Measurements from ENCODE around the gene BLTP3B.
"Not testable (repeated sequence)": the region's sequence is repeated elsewhere in the genome, so short reads cannot be mapped to it uniquely, and the experiment has no call there.

BLTP3B gene

DNA sequence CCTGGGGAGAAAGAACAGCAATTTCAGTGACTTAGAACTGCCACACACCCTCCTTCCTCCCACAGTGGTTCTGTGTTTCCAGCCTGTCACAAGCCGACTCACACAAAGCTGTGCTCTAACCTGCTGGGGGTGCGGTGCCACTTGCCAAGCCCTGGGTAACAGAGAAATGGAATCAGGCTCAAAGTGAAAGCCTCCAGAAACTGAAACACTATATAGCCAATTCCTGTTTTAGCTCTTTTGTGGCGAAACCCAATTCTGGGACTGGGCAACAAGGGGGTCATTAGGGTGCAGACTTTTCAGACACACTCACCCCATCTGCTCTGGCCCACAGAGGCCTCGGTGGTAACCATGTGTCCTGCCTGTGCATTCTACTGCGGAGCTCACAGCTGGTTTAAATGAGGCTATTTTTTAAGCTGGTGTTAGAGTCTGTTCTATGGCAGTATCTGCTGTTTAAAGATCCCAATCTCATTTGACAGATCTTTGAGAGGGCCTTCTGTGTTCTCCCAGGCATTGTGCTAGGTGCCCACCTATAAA, 42.8 kb upstream of the BLTP3B start:
- ChIA-PET POLR2A (no interaction called here), CTCF (interaction anchor here (0.6 to 0.7 kb wide), 2 partner anchors 10 to 165 kb away, joined by 3 read pairs; no protein-coding TSS in a partner anchor)
- no peak for TF ChIP-seq SUZ12 (IDR thresholded peaks at IDR 0.05)
- TF ChIP-seq BHLHE40 (IDR thresholded peaks at IDR 0.05; ENCODE audit: borderline replicate concordance): no peak
- TF ChIP-seq FOXK2 (IDR thresholded peaks at IDR 0.05): no peak
- no peak for TF ChIP-seq ARNT (IDR thresholded peaks at IDR 0.05)
- no peak for TF ChIP-seq ZNF384 (IDR thresholded peaks at IDR 0.05)
- no peak for TF ChIP-seq SP1 (IDR thresholded peaks at IDR 0.05)
- TF ChIP-seq HDGF (IDR thresholded peaks at IDR 0.05; ENCODE audit: borderline replicate concordance): no peak
- TF ChIP-seq NFRKB (IDR thresholded peaks at IDR 0.05): no peak
- TF ChIP-seq FOXA1 (IDR thresholded peaks at IDR 0.05): no peak
- no peak for TF ChIP-seq LEF1 (IDR thresholded peaks at IDR 0.05; ENCODE audit: borderline replicate concordance)
- TF ChIP-seq FOXM1 (IDR thresholded peaks at IDR 0.05; ENCODE audit: borderline replicate concordance): no peak
- no peak for TF ChIP-seq TARDBP (IDR thresholded peaks at IDR 0.05)
- DNase-seq (ENCODE audit: extremely low spot score): no peak

DNA sequence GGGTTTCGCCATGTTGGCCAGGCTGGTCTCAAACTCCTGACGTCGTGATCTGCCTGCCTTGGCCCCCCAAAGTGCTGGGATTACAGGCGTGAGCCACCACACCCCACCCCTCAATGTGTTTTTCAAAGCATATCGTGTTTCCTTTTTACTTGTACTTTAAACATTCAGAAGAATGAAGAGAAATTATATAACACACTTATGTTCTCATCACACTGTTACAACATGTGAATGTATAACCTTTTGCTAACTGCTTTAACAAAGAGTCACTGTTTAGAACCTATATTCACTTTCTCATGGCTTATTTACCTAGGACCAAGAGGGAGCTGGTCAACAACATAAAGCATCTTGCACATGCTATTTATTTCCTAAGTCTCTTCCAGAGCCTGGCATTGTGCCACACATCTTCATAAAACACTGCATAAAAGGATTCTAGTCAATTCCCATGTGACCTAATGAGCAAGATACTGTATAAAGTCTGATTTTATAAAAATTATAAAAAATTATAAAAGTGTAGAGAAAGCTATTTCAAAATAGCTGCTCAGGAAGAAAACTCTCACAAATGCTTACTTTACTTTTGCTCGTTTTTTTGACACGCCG, 42.0 kb upstream of the BLTP3B start:
- ChIA-PET CTCF (no interaction called here), POLR2A (no interaction called here)
- no peak for DNase-seq (ENCODE audit: extremely low spot score)
- TF ChIP-seq SP1 (IDR thresholded peaks at IDR 0.05) (no peak), HDGF (IDR thresholded peaks at IDR 0.05; ENCODE audit: borderline replicate concordance) (no peak), SUZ12 (IDR thresholded peaks at IDR 0.05) (no peak), FOXA1 (IDR thresholded peaks at IDR 0.05) (no peak), NFRKB (IDR thresholded peaks at IDR 0.05) (no peak), FOXK2 (IDR thresholded peaks at IDR 0.05) (no peak), L3MBTL2 (conservative IDR thresholded peaks at IDR 0.05) (no peak), ELF4 (IDR thresholded peaks at IDR 0.05) (no peak), ARNT (IDR thresholded peaks at IDR 0.05) (no peak), CTBP1 (IDR thresholded peaks at IDR 0.05; ENCODE audit: borderline replicate concordance) (no peak), FOXM1 (IDR thresholded peaks at IDR 0.05; ENCODE audit: borderline replicate concordance) (no peak), ZNF384 (IDR thresholded peaks at IDR 0.05) (no peak), TARDBP (IDR thresholded peaks at IDR 0.05) (no peak), BHLHE40 (IDR thresholded peaks at IDR 0.05; ENCODE audit: borderline replicate concordance) (no peak), LEF1 (IDR thresholded peaks at IDR 0.05; ENCODE audit: borderline replicate concordance) (no peak)
- TF ChIP-seq, protein P1, sequence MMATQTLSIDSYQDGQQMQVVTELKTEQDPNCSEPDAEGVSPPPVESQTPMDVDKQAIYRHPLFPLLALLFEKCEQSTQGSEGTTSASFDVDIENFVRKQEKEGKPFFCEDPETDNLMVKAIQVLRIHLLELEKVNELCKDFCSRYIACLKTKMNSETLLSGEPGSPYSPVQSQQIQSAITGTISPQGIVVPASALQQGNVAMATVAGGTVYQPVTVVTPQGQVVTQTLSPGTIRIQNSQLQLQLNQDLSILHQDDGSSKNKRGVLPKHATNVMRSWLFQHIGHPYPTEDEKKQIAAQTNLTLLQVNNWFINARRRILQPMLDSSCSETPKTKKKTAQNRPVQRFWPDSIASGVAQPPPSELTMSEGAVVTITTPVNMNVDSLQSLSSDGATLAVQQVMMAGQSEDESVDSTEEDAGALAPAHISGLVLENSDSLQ (IDR thresholded peaks at IDR 0.05): no peak

GRCh38 chr12:100179252-100179651, 36.6 kb upstream of the BLTP3B start:
- ChIA-PET CTCF (no interaction called here), POLR2A (no interaction called here)
- TF ChIP-seq LEF1 (IDR thresholded peaks at IDR 0.05; ENCODE audit: borderline replicate concordance): no peak
- TF ChIP-seq, protein P1 (IDR thresholded peaks at IDR 0.05): no peak
- TF ChIP-seq L3MBTL2 (conservative IDR thresholded peaks at IDR 0.05): no peak
- TF ChIP-seq FOXM1 (IDR thresholded peaks at IDR 0.05; ENCODE audit: borderline replicate concordance): no peak
- TF ChIP-seq NFRKB (IDR thresholded peaks at IDR 0.05): no peak
- TF ChIP-seq ARNT (IDR thresholded peaks at IDR 0.05): no peak
- no peak for TF ChIP-seq FOXA1 (IDR thresholded peaks at IDR 0.05)
- no peak for TF ChIP-seq ZNF384 (IDR thresholded peaks at IDR 0.05)
- DNase-seq (ENCODE audit: extremely low spot score): no peak

DNA sequence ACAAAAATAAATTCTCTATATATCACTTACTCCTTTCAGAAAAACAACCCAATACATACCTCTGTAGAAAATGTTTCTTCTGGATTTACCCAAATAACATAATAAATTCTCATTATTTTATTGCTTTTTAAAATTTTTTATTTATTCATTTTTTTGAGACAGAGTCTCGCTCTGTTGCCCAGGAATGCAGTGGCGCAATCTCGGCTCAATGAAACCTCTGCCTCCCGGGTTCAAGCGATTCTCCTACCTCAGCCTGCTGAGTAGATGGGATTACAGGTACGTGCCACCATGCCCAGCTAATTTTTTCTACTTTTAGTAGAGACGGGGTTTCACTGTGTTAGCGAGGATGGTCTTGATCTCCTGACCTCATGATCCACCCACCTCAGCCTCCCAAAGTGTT, 33.8 kb upstream of the BLTP3B start:
- DNase-seq (ENCODE audit: extremely low spot score); POLR2A ChIA-PET; CTCF ChIA-PET: not testable (repeated sequence)

GRCh38 chr12:100174495-100174894, 31.8 kb upstream of the BLTP3B start:
- ChIA-PET POLR2A (no interaction called here), CTCF (interaction anchor here (0.6 kb wide), 2 partner anchors 17 to 307 kb away, joined by 3 read pairs; no protein-coding TSS in a partner anchor)
- no peak for DNase-seq (ENCODE audit: extremely low spot score)
- TF ChIP-seq BHLHE40 (IDR thresholded peaks at IDR 0.05; ENCODE audit: borderline replicate concordance): no peak
- TF ChIP-seq ARNT (IDR thresholded peaks at IDR 0.05): no peak
- TF ChIP-seq, protein P1 (IDR thresholded peaks at IDR 0.05): no peak
- TF ChIP-seq CTBP1 (IDR thresholded peaks at IDR 0.05; ENCODE audit: borderline replicate concordance): no peak
- TF ChIP-seq L3MBTL2 (conservative IDR thresholded peaks at IDR 0.05): no peak
- TF ChIP-seq ELF4 (IDR thresholded peaks at IDR 0.05): no peak
- no peak for TF ChIP-seq FOXA1 (IDR thresholded peaks at IDR 0.05)
- no peak for TF ChIP-seq SP1 (IDR thresholded peaks at IDR 0.05)

DNA sequence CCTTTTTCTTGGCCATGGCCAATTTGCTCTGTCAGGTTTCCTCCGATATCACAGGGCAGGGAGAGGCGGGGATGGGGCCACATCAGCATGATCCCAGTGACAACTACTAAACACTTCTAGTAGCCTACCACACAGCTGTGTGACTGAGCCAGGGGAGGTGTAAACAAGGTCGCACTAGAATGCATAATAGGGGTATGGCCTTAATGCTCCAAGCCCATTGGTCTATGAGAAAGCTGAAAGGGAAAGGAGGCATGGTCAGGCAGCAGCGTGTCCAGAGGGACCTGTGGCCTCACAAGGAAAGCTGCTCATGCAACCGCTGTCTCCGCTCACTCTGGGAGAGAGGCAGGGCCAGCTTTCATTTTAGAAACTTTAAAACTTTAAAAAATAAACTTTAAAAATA, 30.4 kb upstream of the BLTP3B start:
- DNase-seq (ENCODE audit: extremely low spot score): no peak
- TF ChIP-seq, protein P1 (IDR thresholded peaks at IDR 0.05): no peak
- TF ChIP-seq FOXM1 (IDR thresholded peaks at IDR 0.05; ENCODE audit: borderline replicate concordance) (no peak), HDGF (IDR thresholded peaks at IDR 0.05; ENCODE audit: borderline replicate concordance) (no peak), ELF4 (IDR thresholded peaks at IDR 0.05) (no peak), BHLHE40 (IDR thresholded peaks at IDR 0.05; ENCODE audit: borderline replicate concordance) (no peak)
- ChIA-PET POLR2A (interaction anchor here (0.8 to 1.2 kb wide), 2 partner anchors 9 to 27 kb away, joined by 3 to 5 read pairs; partner anchors contain the start of gene ACTR6), CTCF (no interaction called here)

All from HEK293T (cell line).